Upper lobe of left lung (tissue), 6 donors: ENCODE results near the gene ADARB1. TPM values are rescaled to one million over a fixed set of nuclear protein-coding genes. Genes with fewer than 3 reads are reported as not detected.

ENCODE experiments used
- ATAC-seq, 2 donors: fragments of 200-7000 bp; cut with Tn5 transposase; one replicate each; pipeline ENCODE4 v1.9.1; 2022; ENCODE audit warnings: mild to moderate bottlenecking in 2 of 2, moderate library complexity in 2 of 2; ENCODE audit not compliant: low FRiP score in 2 of 2
- DNase-seq, 2 donors: peaks; one replicate each; pipeline ENCODE4 v3.0.0-alpha.2; 2019 to 2020
- H3K27ac ChIP-seq, 4 donors: fragments of 200-600 bp; sonication (generic); one replicate each; pipeline ENCODE4 v1.5.1; 2016 to 2019
- H3K27me3 ChIP-seq, 4 donors: fragments of 200-600 bp; sonication (generic); one replicate each; pipeline ENCODE4 v1.5.1; 2017 to 2019
- H3K36me3 ChIP-seq, 4 donors: fragments of 200-600 bp; sonication (generic); one replicate each; pipeline ENCODE4 v1.5.1; 2016 to 2019
- H3K4me1 ChIP-seq, 4 donors: fragments of 200-600 bp; sonication (generic); one replicate each; pipeline ENCODE4 v1.5.1; 2018 to 2019
- H3K4me3 ChIP-seq, 4 donors: fragments of 200-600 bp; sonication (generic); one replicate each; pipeline ENCODE4 v1.5.1; 2017 to 2019; ENCODE audit warnings: mild to moderate bottlenecking in 2 of 4, moderate library complexity in 1 of 4
- H3K9me3 ChIP-seq, 4 donors: fragments of 200-600 bp; sonication (generic); one replicate each; pipeline ENCODE4 v1.5.1; 2018 to 2019
- EP300 ChIP-seq, 4 donors: sonication (generic); formaldehyde crosslinking; IDR thresholded peaks; one replicate each; pipeline ENCODE4 v1.5.1; 2017; ENCODE audit warnings: antibody characterized with exemption in 4 of 4, control low read depth in 2 of 4
- POLR2A ChIP-seq, 4 donors: fragments of 450-650 bp; IDR thresholded peaks; one replicate each; pipeline ENCODE4 v1.5.1; 2016 to 2017; ENCODE audit warnings: antibody characterized with exemption in 4 of 4, mild to moderate bottlenecking in 2 of 4
- POLR2AphosphoS5 ChIP-seq, 2 donors: sonication (generic); formaldehyde crosslinking; IDR thresholded peaks; one replicate each; pipeline ENCODE4 v1.5.1; 2017; ENCODE audit warnings: antibody characterized with exemption in 2 of 2
- WGBS, 2 donors: methylation state at CpG; one replicate each; pipeline ENCODE4 v1.1.5; 2017 to 2018; 5-methylcytosine and 5-hydroxymethylcytosine counted together
- total RNA-seq, 6 donors: library from RNA; depleted of rRNA in 4 of 6; stranded (reverse); fragments of >200 nt in 4 of 6; gene quantifications; one replicate each; pipeline versions ENCODE4 v1.1.0 to v1.2.1, GENCODE V29; 2016 to 2021
- TF ChIP-seq, protein P1 (sequence below), 6 experiments: fragments of 450-650 bp in 4 of 6; fragments of 200-600 bp in 2 of 6; sonication (generic) in 2 of 6; IDR thresholded peaks; one replicate each; pipeline ENCODE4 v1.5.1; 2016 to 2019; ENCODE audit warnings: antibody characterized with exemption in 6 of 6
- donor health status: DM: no; HTN: no; CAD: no; lungs with moderate emphysema.
- donor health status: DM: no; HTN: yes; CAD: no; lungs with severe emphysema.

The ADARB1 gene
- total RNA-seq, 6 donors from 2014 or later = 26.5 to 94.3 (median 42.4) TPM

DNA sequence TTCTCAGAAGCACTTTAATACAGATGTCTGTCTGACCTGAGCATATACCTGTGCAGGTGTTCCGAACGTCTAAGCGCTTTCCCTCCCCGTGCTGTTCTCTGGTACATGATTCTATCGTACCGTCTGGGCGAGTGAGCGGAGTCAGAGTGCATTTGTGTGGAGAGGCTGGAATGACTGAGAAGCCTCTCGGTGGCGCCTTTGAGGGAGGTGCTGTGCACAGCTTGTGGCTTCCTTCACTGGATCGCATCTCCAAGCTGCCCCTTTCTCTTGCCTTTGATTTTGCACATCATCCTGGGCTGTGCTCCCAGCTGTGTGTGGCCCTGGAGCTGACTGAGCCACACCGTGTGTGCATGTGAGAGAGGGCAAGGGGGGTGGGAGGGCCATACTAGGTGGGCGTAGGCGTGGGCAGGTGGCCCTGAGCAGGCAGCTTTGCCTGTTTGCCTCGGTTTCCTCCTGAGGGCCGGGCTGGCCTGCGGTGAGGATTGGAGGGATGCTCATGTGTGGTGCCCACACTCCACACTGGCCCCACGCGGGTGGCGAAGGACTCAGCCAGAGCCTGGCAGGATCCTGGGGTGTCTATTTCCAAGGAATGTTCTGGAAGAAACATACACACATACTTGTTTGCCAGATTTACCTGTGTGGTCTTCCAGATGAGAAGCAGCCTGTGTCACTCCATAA, 105.3 kb downstream of the ADARB1 start:
- Histone ChIP-seq H3K27me3 (no peaks in the 10 kb centered on the region), H3K27ac (no peak overlapping the region), H3K4me1 (no peaks in the 10 kb centered on the region), H3K4me3 (no peak overlapping the region), H3K9me3 (no peaks in the 10 kb centered on the region), H3K36me3 (peaks cover 8 to 89% (median 14%) of the 10 kb centered on the region in 4 donors)
- ATAC-seq (no peak), DNase-seq (no peak)
- TF ChIP-seq EP300 (IDR thresholded peaks at IDR 0.05) (no peak), POLR2AphosphoS5 (IDR thresholded peaks at IDR 0.05) (no peak), POLR2A (IDR thresholded peaks at IDR 0.05) (no peak)
- TF ChIP-seq, protein P1, sequence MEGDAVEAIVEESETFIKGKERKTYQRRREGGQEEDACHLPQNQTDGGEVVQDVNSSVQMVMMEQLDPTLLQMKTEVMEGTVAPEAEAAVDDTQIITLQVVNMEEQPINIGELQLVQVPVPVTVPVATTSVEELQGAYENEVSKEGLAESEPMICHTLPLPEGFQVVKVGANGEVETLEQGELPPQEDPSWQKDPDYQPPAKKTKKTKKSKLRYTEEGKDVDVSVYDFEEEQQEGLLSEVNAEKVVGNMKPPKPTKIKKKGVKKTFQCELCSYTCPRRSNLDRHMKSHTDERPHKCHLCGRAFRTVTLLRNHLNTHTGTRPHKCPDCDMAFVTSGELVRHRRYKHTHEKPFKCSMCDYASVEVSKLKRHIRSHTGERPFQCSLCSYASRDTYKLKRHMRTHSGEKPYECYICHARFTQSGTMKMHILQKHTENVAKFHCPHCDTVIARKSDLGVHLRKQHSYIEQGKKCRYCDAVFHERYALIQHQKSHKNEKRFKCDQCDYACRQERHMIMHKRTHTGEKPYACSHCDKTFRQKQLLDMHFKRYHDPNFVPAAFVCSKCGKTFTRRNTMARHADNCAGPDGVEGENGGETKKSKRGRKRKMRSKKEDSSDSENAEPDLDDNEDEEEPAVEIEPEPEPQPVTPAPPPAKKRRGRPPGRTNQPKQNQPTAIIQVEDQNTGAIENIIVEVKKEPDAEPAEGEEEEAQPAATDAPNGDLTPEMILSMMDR (IDR thresholded peaks at IDR 0.05) = no peak
- 92 to 95% methylated on average over 16 to 20 of the region's 20 CpGs for WGBS, 2 donors

DNA sequence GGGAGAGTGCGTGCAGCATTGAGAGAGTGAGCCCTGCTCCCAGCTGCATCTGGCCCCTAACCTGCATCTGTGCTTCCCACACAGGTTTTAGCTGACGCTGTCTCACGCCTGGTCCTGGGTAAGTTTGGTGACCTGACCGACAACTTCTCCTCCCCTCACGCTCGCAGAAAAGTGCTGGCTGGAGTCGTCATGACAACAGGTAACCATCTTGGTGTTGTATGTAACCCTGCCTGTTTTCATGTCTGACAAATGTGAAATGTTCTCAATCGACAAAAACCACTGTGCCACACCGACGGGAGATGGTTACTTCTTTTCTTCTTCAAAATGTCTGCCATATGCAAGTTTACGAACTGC, 105.8 kb downstream of the ADARB1 start:
- ATAC-seq (no peak), DNase-seq (no peak)
- Histone ChIP-seq H3K9me3 (no peaks in the 10 kb centered on the region), H3K27ac (no peak overlapping the region), H3K27me3 (no peaks in the 10 kb centered on the region), H3K4me3 (no peak overlapping the region), H3K4me1 (no peaks in the 10 kb centered on the region), H3K36me3 (peaks cover 12 to 94% (median 18%) of the 10 kb centered on the region in 4 donors)
- 86 to 90% methylated on average over 7 to 11 of the region's 11 CpGs for WGBS, 2 donors
- TF ChIP-seq POLR2AphosphoS5 (IDR thresholded peaks at IDR 0.05) (no peak), EP300 (IDR thresholded peaks at IDR 0.05) (no peak), POLR2A (IDR thresholded peaks at IDR 0.05) (no peak)
- TF ChIP-seq, protein P1 (IDR thresholded peaks at IDR 0.05) = no peak

DNA sequence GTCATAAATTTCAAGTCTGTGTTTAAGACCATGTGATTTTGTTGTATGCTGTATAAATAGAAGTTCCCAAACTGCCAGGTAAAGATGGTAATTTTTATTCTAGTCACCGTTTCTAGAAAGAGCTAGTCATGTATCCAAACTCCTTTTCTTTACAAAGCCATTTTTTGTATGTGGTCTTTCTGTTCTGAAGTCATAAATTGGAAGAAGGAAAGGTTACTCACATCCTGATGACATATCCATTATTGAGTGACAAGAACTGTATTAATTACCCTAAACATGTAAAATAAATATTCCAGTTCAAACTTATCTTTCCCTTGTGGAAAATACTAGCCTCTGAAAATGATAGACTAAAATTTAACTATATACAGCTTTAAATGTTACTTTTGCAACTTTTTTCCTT, 108.6 kb downstream of the ADARB1 start:
- WGBS, 2 donors = 78 to 88% methylated on average over 1 of the region's 1 CpG
- Histone ChIP-seq H3K9me3 (peaks cover 13 to 20% (median 16%) of the 10 kb centered on the region in 4 donors), H3K27ac (no peak overlapping the region), H3K4me3 (no peak overlapping the region), H3K27me3 (no peaks in the 10 kb centered on the region), H3K4me1 (no peaks in the 10 kb centered on the region), H3K36me3 (peaks cover 12 to 98% (median 32%) of the 10 kb centered on the region in 4 donors)
- ATAC-seq (no peak), DNase-seq (no peak)
- no peak for TF ChIP-seq EP300 (IDR thresholded peaks at IDR 0.05)
- TF ChIP-seq, protein P1 (IDR thresholded peaks at IDR 0.05) = no peak
- TF ChIP-seq POLR2A (IDR thresholded peaks at IDR 0.05) = no peak
- no peak for TF ChIP-seq POLR2AphosphoS5 (IDR thresholded peaks at IDR 0.05)

DNA sequence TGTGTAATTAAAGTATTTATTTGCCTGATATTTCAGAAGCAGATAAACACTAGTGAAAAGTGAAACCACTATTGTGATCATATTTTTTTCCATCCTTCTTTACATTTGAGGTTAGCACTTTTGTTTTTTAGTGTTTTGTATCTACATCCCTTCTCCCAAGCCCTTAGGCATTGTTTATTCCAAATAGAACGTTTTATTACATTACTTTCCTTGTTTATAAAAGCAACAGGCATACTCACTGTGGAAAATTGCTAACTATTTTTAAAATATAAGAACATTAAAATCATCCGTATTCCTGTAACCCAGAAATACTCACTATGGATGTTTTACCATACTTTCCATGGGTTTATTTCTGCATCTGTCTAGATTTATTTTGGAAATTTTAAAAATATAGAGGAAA, 109.5 kb downstream of the ADARB1 start:
- TF ChIP-seq POLR2A (IDR thresholded peaks at IDR 0.05) (no peak), POLR2AphosphoS5 (IDR thresholded peaks at IDR 0.05) (no peak), EP300 (IDR thresholded peaks at IDR 0.05) (no peak)
- TF ChIP-seq, protein P1 (IDR thresholded peaks at IDR 0.05) = no peak
- Histone ChIP-seq H3K4me3 (no peak overlapping the region), H3K4me1 (no peaks in the 10 kb centered on the region), H3K27me3 (no peaks in the 10 kb centered on the region), H3K36me3 (peaks cover 12 to 98% (median 33%) of the 10 kb centered on the region in 4 donors), H3K27ac (no peak overlapping the region), H3K9me3 (peaks cover 19 to 29% (median 23%) of the 10 kb centered on the region in 4 donors)
- DNase-seq (no peak), ATAC-seq (no peak)
- 63 to 64% methylated on average over 2 of the region's 2 CpGs for WGBS, 2 donors

DNA sequence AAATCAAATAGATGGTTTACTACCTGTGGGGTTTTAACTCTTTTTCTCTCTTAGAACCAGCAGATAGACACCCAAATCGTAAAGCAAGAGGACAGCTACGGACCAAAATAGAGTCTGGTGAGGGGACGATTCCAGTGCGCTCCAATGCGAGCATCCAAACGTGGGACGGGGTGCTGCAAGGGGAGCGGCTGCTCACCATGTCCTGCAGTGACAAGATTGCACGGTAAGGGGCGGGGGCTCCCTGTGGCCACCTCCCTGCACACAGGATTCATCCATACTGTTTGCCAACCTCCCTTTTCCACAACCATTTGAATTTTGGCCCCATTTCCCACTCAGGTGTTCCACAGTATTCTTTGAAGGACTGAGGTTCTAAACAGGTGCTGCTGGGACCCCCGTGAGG, 110.5 kb downstream of the ADARB1 start:
- 94 to 96% methylated on average over 11 of the region's 11 CpGs for WGBS, 2 donors
- H3K9me3 ChIP-seq = peaks cover 26 to 32% (median 29%) of the 10 kb centered on the region in 4 donors
- TF ChIP-seq, protein P1 (IDR thresholded peaks at IDR 0.05) = no peak
- TF ChIP-seq POLR2AphosphoS5 (IDR thresholded peaks at IDR 0.05) (no peak), EP300 (IDR thresholded peaks at IDR 0.05) (no peak), POLR2A (IDR thresholded peaks at IDR 0.05) (no peak)
- H3K27ac ChIP-seq = no peak overlapping the region
- peaks cover 12 to 99% (median 33%) of the 10 kb centered on the region in 4 donors for H3K36me3 ChIP-seq
- peak in 1 of 2 donors; percentile 49 for ATAC-seq
- H3K27me3 ChIP-seq = no peaks in the 10 kb centered on the region
- no peak overlapping the region for H3K4me3 ChIP-seq
- DNase-seq = no peak
- H3K4me1 ChIP-seq = no peaks in the 10 kb centered on the region
